ENCODE data around the gene TRABD2B. TPM values are rescaled to one million over a fixed set of nuclear protein-coding genes. Genes with fewer than 3 reads are reported as not detected.

Gene TRABD2B
- total and polyA plus RNA-seq, 2 of the 13 experiments (the other 11 are each of a cell fraction or from before 2014, with no cell fraction given) = 0.04 TPM; not detected in 1

DNA sequence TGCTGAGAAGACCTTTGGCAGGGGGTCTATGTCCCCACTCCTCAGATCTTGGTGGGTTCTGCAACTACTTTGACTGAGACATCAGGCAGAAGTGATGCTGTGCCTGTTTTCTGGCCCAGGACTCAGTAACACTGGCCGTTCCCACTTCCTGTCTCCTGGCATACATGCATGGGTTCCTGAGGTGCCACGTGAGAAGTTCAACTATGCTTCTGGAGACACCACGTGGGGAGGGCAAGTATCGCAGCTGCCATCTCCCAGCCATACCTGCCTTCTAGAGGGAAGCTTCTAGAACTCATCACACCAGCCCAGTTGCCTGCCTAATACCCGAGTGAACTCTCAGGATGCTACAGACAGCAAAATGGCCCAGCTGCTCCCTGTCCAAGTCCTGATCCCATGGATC is 65.8 kb downstream of the TRABD2B start (continued):
- no peak for TF ChIP-seq ZNF33B (CRISPR knock-in tag; IDR thresholded peaks at IDR 0.05)
- TF ChIP-seq, protein P1, sequence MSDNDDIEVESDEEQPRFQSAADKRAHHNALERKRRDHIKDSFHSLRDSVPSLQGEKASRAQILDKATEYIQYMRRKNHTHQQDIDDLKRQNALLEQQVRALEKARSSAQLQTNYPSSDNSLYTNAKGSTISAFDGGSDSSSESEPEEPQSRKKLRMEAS (IDR thresholded peaks at IDR 0.05) = peak; percentile 68
- TF ChIP-seq MED1 (CRISPR knock-in tag; IDR thresholded peaks at IDR 0.05) = peak; percentile 61
- peak; percentile 52; the same call in 1 of the 2 replicates for TF ChIP-seq GABPB1 (CRISPR knock-in tag; IDR thresholded peaks at IDR 0.05)
- peak; percentile 86 for TF ChIP-seq MYC (CRISPR knock-in tag; IDR thresholded peaks at IDR 0.05; ENCODE audit: borderline replicate concordance)
- peak; percentile 37; the same call in 1 of the 2 replicates for TF ChIP-seq FOXA3 (CRISPR knock-in tag; IDR thresholded peaks at IDR 0.05)
- no peak for TF ChIP-seq AGO1 (IDR thresholded peaks at IDR 0.05; ENCODE audit: low read depth, low read length, poor library complexity, severe bottlenecking)
- TF ChIP-seq, protein P2, sequence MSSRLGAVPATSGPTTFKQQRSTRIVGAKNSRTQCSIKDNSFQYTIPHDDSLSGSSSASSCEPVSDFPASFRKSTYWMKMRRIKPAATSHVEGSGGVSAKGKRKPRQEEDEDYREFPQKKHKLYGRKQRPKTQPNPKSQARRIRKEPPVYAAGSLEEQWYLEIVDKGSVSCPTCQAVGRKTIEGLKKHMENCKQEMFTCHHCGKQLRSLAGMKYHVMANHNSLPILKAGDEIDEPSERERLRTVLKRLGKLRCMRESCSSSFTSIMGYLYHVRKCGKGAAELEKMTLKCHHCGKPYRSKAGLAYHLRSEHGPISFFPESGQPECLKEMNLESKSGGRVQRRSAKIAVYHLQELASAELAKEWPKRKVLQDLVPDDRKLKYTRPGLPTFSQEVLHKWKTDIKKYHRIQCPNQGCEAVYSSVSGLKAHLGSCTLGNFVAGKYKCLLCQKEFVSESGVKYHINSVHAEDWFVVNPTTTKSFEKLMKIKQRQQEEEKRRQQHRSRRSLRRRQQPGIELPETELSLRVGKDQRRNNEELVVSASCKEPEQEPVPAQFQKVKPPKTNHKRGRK (CRISPR knock-in tag; IDR thresholded peaks at IDR 0.05) = no peak
- TF ChIP-seq SMARCC2 (IDR thresholded peaks at IDR 0.05) = no peak
- TF ChIP-seq, protein P3, sequence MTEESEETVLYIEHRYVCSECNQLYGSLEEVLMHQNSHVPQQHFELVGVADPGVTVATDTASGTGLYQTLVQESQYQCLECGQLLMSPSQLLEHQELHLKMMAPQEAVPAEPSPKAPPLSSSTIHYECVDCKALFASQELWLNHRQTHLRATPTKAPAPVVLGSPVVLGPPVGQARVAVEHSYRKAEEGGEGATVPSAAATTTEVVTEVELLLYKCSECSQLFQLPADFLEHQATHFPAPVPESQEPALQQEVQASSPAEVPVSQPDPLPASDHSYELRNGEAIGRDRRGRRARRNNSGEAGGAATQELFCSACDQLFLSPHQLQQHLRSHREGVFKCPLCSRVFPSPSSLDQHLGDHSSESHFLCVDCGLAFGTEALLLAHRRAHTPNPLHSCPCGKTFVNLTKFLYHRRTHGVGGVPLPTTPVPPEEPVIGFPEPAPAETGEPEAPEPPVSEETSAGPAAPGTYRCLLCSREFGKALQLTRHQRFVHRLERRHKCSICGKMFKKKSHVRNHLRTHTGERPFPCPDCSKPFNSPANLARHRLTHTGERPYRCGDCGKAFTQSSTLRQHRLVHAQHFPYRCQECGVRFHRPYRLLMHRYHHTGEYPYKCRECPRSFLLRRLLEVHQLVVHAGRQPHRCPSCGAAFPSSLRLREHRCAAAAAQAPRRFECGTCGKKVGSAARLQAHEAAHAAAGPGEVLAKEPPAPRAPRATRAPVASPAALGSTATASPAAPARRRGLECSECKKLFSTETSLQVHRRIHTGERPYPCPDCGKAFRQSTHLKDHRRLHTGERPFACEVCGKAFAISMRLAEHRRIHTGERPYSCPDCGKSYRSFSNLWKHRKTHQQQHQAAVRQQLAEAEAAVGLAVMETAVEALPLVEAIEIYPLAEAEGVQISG (CRISPR knock-in tag; IDR thresholded peaks at IDR 0.05) = 0 out of 2 replicates have a peak, but pooled peaks have one; percentile 30
- TF ChIP-seq, protein P4, sequence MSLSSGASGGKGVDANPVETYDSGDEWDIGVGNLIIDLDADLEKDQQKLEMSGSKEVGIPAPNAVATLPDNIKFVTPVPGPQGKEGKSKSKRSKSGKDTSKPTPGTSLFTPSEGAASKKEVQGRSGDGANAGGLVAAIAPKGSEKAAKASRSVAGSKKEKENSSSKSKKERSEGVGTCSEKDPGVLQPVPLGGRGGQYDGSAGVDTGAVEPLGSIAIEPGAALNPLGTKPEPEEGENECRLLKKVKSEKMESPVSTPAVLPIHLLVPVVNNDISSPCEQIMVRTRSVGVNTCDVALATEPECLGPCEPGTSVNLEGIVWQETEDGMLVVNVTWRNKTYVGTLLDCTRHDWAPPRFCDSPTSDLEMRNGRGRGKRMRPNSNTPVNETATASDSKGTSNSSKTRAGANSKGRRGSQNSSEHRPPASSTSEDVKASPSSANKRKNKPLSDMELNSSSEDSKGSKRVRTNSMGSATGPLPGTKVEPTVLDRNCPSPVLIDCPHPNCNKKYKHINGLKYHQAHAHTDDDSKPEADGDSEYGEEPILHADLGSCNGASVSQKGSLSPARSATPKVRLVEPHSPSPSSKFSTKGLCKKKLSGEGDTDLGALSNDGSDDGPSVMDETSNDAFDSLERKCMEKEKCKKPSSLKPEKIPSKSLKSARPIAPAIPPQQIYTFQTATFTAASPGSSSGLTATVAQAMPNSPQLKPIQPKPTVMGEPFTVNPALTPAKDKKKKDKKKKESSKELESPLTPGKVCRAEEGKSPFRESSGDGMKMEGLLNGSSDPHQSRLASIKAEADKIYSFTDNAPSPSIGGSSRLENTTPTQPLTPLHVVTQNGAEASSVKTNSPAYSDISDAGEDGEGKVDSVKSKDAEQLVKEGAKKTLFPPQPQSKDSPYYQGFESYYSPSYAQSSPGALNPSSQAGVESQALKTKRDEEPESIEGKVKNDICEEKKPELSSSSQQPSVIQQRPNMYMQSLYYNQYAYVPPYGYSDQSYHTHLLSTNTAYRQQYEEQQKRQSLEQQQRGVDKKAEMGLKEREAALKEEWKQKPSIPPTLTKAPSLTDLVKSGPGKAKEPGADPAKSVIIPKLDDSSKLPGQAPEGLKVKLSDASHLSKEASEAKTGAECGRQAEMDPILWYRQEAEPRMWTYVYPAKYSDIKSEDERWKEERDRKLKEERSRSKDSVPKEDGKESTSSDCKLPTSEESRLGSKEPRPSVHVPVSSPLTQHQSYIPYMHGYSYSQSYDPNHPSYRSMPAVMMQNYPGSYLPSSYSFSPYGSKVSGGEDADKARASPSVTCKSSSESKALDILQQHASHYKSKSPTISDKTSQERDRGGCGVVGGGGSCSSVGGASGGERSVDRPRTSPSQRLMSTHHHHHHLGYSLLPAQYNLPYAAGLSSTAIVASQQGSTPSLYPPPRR (CRISPR knock-in tag; IDR thresholded peaks at IDR 0.05; ENCODE audit: borderline replicate concordance) = no peak
- TF ChIP-seq, protein P5, sequence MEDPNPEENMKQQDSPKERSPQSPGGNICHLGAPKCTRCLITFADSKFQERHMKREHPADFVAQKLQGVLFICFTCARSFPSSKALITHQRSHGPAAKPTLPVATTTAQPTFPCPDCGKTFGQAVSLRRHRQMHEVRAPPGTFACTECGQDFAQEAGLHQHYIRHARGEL (CRISPR knock-in tag; IDR thresholded peaks at IDR 0.05) = peak; percentile 97; the same call in 1 of the 2 replicates
- no peak for TF ChIP-seq SYNCRIP (IDR thresholded peaks at IDR 0.05; ENCODE audit: insufficient read depth, low read depth, low read length)
- TF ChIP-seq ZBTB3 (CRISPR knock-in tag; IDR thresholded peaks at IDR 0.05; ENCODE audit: borderline replicate concordance, low read depth) = no peak
- no peak for TF ChIP-seq GABPA (IDR thresholded peaks at IDR 0.05; ENCODE audit: low read depth, low read length)
- TF ChIP-seq GABPA (CRISPR knock-in tag; IDR thresholded peaks at IDR 0.05; ENCODE audit: low read depth) = peak; percentile 29; the same call in 1 of the 2 replicates
- TF ChIP-seq, protein P6, sequence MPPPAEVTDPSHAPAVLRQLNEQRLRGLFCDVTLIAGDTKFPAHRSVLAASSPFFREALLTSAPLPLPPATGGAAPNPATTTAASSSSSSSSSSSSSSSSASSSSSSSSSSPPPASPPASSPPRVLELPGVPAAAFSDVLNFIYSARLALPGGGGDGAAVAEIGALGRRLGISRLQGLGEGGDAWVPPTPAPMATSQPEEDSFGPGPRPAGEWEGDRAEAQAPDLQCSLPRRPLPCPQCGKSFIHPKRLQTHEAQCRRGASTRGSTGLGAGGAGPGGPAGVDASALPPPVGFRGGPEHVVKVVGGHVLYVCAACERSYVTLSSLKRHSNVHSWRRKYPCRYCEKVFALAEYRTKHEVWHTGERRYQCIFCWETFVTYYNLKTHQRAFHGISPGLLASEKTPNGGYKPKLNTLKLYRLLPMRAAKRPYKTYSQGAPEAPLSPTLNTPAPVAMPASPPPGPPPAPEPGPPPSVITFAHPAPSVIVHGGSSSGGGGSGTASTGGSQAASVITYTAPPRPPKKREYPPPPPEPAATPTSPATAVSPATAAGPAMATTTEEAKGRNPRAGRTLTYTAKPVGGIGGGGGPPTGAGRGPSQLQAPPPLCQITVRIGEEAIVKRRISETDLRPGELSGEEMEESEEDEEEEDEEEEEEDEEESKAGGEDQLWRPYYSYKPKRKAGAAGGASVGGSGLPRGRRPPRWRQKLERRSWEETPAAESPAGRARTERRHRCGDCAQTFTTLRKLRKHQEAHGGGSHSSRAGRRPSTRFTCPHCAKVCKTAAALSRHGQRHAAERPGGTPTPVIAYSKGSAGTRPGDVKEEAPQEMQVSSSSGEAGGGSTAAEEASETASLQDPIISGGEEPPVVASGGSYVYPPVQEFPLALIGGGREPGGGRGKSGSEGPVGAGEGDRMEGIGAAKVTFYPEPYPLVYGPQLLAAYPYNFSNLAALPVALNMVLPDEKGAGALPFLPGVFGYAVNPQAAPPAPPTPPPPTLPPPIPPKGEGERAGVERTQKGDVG (CRISPR knock-in tag; IDR thresholded peaks at IDR 0.05; ENCODE audit: borderline replicate concordance) = no peak
